ENCODE results near the gene ABCC3.
"Not testable (repeated sequence)": the region's sequence is repeated elsewhere in the genome, so short reads cannot be mapped to it uniquely, and the experiment has no call there.

ABCC3 gene

DNA sequence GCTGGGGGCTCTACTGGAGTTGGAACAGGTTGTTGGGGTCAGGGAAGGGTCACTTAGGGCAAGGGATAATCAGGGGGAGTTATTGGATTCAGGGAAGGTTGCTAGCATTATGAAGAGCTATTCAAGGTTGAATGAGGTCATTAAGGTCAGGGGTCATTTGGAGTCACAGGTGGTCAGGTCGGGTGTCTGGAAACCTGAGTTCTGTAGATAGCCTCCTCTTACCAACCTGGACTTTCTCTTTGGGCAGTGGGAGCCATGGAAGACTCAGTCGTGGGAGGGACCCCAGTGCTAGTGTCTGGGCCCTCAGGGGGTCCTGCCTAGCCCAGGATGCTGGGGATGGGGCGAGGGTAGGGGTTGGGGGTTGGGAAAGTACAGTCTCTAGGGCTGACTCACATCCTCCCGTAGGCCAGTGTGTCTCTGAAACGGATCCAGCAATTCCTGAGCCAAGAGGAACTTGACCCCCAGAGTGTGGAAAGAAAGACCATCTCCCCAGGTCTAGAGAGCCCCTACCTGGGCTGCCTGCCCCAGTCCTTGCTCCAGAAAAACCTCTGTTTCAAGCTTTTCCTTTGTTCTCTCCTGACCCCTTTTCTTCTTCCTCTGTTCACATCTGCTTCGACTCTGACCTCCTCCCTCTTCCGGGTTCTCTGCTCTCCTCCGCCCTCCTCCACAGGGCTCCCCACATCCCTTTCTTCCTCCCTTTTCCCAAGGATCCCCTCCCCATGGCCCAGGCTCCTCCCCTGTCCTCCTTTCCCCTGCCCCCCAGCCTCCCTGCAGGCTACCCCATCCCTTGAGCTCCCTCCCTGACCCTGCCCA is 33.5 kb downstream of the ABCC3 start:
- peak; percentile 74 for DNase-seq

DNA sequence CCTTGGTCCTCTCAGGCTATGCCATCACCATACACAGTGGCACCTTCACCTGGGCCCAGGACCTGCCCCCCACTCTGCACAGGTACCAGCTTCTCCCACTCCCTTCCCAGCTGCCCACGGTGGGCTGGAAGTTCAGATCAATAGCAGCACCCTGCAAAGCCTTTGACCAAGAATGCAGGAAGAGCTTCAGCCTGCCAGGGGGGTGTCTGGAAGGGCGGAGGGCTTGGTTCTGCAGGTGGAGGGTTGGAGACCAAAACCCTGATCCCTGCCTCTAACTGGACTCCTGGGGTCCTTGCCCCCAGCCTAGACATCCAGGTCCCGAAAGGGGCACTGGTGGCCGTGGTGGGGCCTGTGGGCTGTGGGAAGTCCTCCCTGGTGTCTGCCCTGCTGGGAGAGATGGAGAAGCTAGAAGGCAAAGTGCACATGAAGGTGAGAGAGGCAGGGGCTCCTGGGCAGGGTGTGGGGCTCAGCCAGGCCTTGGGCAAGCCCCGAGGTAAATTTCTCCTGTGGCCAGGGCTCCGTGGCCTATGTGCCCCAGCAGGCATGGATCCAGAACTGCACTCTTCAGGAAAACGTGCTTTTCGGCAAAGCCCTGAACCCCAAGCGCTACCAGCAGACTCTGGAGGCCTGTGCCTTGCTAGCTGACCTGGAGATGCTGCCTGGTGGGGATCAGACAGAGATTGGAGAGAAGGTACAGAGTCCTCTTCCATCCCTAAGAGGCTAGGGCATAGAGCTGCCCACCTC is 34.3 kb downstream of the ABCC3 start:
- no peak for DNase-seq

DNA sequence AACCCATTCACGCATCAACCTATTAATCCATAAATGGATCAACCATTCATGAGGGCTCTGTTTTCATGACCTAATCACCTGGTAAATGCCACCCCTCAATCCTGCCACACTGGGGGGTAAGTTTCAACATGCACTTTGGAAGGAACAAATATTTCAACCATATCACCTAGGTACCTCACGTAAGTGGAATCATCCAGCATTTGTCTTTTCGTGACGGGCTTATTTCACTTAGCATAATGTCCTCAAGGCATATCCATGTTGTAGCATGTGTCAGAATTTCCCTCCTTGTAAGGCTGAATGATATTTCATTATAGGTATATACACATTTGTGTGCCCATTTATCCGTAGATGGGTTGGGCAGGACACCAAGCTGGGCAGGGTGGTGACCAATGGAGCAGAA is 37.4 kb downstream of the ABCC3 start:
- DNase-seq: no peak

DNA sequence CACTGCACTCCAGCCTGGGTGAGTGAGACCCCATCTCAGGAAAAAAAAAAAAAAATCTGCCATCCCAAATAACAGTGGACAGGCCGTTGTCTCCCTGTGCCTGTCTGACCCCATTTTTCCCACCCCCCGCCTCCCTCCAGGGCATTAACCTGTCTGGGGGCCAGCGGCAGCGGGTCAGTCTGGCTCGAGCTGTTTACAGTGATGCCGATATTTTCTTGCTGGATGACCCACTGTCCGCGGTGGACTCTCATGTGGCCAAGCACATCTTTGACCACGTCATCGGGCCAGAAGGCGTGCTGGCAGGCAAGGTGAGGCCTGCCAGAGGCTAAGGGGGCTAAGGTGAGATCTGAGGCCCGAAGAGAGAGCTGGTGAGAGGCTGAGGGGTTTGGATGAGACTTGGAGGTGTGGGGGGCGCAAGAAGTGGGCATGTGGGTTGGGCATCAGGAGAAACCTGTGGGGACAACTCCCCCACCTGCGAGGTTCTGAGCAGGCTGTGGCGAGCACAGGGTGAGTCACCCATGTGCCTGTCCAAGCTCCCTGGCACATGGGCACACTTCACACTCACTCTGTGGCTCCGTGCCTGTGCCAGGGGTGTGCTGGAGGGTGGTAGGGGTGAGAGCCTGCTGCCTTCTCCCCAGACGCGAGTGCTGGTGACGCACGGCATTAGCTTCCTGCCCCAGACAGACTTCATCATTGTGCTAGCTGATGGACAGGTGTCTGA is 38.3 kb downstream of the ABCC3 start:
- DNase-seq: no peak

DNA sequence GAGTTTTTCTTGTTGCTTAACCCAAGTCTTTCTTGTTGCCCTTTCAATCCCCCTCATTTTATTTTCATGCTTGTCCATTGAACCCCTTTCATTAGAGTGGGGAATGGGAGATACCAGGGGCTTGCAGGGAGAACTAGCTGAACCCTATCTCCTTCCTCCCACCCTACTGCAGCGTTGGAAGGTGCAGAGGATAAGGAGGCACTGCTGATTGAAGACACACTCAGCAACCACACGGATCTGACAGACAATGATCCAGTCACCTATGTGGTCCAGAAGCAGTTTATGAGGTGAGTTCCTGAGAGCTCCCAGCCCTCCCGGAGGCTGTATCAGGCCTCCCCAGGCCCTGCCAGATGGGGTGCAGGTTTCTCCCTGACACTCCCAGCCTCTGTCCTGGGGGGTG is 40.5 kb downstream of the ABCC3 start:
- no peak for DNase-seq

DNA sequence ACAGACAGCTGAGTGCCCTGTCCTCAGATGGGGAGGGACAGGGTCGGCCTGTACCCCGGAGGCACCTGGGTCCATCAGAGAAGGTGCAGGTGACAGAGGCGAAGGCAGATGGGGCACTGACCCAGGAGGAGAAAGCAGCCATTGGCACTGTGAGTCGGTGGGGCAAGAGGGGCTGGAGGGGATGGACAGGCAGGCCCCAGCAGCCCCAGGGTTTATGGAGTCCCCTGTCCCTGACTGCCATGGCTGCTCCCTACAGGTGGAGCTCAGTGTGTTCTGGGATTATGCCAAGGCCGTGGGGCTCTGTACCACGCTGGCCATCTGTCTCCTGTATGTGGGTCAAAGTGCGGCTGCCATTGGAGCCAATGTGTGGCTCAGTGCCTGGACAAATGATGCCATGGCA is 40.9 kb downstream of the ABCC3 start:
- no peak for DNase-seq

DNA sequence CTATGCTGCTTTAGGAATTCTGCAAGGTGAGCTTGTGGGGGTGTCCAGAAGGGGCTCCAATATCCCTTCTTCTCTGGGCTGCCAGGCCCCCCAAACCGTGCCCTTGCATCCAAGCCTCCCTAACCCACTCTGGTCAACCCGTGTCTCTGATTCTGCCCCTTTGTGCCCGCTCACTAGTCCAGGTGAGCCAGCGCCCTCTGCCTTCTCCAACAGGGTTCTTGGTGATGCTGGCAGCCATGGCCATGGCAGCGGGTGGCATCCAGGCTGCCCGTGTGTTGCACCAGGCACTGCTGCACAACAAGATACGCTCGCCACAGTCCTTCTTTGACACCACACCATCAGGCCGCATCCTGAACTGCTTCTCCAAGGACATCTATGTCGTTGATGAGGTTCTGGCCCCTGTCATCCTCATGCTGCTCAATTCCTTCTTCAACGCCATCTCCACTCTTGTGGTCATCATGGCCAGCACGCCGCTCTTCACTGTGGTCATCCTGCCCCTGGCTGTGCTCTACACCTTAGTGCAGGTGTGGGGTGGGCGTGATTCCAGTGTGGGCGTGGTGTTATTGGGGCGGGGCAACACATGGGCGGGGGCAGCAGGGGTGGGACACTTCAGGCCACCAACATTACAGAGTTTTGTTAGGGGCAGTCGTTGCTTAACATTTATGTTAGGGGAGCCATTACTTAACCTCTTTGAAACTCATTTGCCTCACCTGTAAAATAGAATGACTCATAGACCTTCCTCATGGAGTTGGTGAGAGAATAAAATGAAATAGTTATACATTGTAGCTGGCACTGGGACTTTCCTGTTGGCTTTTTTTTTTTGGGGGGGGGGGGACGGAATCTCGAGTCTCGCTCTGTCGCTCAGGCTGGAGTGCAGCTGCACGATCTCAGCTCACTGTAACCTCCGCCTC is 41.6 kb downstream of the ABCC3 start:
- DNase-seq: no peak

DNA sequence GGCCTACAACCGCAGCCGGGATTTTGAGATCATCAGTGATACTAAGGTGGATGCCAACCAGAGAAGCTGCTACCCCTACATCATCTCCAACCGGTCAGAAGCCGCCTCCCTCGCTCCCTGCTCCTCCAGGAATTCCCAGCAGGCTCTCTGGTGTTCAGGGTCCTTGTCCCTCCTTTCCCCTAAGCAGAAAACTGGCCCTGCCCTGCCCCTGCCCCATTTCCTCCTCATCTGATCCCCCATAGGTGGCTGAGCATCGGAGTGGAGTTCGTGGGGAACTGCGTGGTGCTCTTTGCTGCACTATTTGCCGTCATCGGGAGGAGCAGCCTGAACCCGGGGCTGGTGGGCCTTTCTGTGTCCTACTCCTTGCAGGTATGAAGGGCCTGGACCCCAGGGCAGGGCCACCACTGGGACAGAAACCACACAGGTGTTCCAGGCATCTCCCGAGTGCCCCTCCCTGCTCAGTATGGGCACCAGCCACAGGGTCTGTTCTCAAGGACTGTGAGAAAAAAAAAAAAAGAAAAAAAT is 43.2 kb downstream of the ABCC3 start:
- DNase-seq: no peak

DNA sequence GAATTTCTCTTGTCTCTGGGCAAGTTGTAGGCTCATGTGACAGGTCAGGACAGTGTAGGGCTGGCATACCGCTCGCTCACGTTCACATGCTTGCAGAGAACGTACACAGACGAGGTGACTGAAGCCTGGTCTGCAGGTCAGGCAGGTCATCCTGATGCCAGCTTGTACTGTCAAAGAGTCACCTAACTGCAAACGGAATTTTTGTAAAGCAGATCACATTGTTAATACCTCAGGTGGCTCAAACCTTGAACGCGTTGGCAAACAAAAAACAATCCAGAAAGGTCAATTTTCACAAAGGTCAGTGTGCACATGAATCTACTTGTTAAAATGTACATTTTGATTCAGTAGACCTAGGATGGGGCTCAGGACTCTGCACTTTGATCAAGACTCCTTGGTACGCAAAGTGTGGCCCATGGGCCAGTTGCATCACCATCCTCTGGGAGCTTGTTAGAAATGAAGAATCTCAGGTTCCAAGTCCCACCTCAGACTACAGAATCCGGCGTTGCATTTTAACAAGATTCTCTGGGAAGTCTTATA is 44.4 kb downstream of the ABCC3 start:
- no peak for DNase-seq

DNA sequence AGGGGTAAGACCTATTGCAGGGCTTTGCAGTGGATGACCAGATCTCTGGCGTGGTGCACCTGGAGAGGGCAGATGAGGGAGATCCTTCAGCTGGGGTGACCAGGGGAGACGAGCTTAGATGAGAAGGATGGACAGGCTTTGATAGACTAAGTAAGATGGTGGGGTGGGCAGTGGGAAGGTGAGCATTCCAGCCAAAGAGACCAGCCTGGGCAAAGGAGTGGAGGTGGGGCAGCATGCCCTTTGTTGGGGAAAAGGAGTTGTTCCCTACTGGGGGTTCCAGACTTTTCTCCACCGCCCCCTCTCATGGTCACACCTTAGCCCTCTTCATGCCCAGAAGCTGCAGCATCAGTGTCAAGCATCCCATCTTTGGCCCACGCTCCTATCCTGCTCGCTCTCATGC is 45.4 kb downstream of the ABCC3 start:
- DNase-seq: no peak

DNA sequence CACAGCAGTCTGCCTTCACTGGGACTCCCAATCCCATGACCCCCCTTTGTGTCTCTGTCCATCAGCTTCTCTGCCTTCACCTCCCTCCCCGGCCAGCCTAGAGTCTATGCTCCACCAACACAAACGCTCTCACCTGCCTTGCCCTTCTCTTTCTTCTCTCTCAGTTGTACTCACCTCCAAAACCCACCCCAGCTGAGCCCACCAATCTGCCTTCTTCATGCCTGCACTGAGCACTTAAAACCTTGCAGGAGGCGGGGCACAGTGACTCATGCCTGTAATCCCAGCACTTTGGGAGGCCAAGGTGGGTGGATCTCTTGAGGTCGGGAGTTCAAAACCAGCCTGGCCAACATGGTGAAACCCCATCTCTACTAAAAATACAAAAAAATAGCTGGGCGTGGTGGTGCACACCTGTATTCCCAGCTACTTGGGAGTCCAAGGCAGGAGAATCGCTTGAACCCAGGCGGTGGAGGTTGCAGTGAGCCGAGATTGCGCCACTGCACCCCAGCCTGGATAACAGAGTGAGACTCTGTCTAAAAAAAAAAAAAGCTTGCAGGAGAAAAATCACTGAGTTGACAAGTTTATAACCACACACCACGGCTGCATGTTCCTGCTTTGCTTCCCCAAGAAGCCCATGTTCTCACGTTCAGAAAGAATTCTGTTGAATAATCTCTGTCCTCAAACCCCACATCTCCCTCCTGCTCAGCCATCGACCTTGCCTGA is 46.0 kb downstream of the ABCC3 start:
- not testable (repeated sequence) for DNase-seq

DNA sequence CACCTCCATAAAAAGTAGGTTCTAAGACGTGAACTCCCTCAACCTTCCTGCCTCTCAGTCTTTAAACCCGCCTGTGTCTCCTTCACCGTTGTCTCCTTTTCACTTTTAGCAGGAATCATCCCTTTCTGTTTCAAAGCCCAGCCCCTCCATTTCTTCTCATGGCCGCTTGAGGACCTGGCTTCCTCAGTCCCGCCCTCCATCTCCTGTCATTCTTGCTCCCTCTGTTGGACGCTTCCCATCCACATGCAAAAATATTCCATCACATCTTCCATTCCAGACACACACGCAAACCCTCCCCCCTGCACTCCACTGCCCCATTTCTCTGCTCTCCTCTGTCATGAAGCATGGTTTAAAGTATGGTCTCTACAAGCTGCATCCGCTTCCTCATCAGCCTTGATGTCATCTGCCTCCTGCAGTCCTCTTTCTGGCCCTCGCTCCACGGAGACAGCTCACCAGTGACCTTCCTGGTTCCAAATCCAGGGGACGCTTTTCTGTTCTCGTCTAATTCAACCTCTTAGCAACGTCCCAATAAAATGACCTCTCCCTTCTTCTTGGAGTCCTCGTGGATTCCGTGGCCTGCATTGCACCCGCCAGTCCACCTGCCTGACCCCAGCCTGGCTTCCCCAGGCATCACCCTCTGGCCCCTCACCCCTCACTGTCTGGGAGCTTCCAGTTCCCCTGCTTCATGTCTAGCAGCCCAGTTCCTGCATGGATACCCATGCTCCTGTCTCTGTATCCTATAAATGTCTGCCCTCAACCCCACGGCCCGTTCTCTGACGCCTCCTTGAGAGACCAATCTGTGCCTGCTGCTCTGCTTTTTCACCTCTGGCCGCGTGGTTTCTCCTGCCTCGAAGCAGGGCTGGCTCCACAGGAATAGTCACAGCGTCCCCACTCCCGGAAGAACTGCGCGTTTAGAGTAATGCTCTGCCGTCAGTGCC is 46.9 kb downstream of the ABCC3 start:
- peak; percentile 88 for DNase-seq

DNA sequence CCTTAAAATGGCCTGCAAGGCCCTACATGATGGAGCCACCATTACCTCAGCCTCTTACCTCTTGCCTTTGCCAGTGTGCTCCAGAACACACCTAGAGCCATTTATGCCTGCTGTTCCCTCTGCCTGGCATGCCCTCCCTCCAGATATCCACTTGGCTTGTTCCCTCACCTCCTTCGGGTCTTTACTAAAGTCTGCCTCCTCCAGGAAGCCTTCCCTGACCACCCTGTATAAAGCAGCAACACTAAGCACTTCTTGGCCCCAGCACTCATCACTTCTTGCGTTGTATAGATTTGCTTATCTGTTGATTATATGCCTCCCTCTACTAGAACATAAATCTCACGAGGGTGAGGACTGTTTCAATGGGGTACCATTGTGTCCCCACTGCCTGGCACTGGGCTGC is 47.8 kb downstream of the ABCC3 start:
- DNase-seq: no peak

DNA sequence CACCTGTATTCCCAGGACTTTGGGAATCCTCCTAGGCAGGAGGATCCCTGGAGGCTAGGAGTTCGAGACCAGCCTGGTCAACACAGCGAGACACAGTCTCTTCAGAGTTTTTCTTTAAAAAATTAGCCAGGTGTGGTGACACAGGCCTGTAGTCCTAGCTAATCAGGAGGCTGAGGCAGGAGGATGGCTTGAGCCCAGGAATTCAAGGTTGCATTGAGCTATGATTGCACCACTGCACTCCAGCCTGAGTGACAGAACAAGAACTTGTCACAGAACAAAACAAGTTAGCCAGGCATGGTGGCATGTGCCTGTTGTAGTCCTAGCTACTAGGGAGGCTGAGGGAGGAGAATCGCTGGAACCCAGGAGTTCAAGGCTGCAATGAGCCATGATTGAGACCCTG is 48.3 kb downstream of the ABCC3 start:
- no peak for DNase-seq

DNA sequence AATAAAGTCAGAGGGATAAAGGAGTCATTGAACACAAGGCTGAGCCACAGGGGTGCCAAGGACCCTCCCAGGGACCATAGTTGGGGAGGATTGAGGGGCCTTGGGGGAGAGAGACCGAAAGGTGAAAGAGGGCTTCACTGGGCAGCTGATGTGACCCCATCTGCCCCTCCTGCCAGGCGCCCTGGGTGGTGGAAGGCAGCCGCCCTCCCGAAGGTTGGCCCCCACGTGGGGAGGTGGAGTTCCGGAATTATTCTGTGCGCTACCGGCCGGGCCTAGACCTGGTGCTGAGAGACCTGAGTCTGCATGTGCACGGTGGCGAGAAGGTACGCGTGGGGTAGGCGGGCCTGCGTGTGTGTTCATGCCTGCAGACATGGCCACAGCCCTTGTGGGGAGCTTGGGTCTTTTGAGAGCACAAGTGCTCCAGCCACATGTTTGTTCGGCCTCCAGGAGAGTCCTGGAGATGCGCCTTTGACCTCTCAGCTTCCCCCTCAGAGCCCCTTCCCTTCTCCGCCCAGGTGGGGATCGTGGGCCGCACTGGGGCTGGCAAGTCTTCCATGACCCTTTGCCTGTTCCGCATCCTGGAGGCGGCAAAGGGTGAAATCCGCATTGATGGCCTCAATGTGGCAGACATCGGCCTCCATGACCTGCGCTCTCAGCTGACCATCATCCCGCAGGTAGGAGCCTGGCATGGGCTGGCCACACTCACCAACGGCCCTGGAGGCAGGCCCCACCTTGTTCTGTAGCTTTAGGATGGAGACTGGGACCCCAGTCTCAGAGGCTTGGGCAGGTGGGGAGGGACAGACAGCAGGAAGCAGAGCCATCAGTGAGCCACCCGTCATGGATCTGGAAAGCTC is 49.0 kb downstream of the ABCC3 start:
- no peak for DNase-seq

DNA sequence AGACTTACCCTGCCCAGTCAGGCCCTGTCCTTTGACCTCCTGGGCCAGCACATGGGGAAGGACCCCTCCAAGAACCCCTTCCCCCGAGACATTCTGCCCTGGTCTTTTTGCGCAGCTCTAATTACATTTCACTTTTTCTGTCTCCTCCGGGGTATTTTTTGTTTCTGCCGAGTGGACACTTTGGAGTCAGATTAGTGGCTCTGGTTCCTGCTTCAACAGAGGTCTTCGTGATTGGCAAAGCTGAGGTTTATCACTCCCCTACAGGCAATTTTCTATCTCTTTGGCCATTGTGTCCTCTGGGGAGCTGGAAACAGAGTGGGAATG is 49.6 kb downstream of the ABCC3 start:
- DNase-seq: no peak

DNA sequence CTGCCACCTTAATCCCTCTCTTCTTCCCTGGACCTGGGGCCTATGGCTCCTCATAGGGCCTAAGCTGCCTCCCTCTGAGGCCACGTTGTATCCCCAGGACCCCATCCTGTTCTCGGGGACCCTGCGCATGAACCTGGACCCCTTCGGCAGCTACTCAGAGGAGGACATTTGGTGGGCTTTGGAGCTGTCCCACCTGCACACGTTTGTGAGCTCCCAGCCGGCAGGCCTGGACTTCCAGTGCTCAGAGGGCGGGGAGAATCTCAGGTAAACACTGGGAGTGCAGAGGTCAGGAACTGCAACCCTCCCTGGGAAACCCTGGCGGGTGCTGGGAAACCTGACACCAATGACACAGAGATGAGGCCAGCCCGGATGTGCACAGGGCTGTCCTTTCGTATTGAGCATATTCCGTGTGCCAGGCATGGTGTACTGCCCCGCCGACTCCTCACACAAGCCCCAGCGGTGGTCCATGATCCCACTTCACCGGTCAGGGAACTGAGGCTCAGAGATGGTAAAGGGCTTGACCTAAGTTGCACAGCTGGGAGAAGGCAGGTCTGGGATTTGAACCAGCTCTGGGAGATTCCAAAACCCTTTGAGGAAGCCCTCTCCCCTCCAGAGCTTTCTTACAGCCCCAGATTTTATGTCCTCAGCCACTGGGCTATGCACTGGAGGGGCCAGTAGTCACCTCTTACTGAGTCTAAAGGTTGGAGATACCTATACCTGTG is 50.1 kb downstream of the ABCC3 start:
- DNase-seq: no peak

DNA sequence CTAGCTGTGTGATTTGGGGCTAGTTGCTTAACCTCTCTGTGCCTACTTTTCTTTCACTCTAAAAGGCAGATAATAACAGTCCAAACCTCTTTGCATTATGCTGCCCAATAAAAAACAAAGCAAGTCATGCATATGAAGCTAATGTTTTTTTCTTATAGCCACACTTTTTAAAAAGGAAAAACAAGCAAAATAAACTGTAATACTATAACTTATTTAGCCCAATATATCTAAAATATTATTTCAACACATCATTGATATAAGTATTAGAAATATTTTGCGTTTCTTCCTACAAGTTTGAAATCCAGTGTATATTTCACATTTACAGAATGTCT is 50.6 kb downstream of the ABCC3 start:
- no peak for DNase-seq

Measured in fibroblast of upper back skin (primary cell).